ENCODE measurements around the gene LCN15. TPM values are rescaled to one million over a fixed set of nuclear protein-coding genes. Genes with fewer than 3 reads are reported as not detected.

Gene LCN15
- polyA plus RNA-seq, 3 donors, result not detected

DNA sequence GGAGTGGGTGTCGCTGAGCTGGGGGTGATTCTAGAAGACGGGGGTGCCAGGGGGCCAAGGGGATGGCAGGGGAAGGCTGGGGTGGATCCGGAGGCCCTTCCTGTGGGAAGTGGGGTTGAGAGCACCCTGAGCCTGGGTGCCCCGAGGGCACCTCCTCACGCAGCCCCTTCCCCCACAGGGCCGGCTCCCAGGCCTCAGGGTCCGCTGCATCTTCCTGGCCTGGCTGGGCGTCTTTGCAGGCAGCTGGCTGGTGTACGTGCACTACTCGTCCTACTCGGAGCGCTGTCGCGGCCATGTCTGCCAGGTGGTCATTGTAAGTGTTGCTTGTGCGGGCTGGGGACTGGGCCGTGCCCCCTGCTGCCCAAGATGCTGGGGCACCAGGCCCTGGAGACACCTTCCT, 46.9 kb downstream of the LCN15 start:
- no peaks in the 10 kb centered on the region for H3K79me2 ChIP-seq (ENCODE audit: insufficient read depth, low read length)
- peaks cover 28% of the 10 kb centered on the region for H4K20me1 ChIP-seq (ENCODE audit: insufficient read depth, low read length)
- Mint-ChIP-seq H3K36me3 (peaks cover 4 to 6% of the 10 kb centered on the region in 2 donors), H3K4me1 (peaks cover 26% of the 10 kb centered on the region), H3K27me3 (ENCODE audit: low read depth in 3 of 3) (peaks cover 31 to 63% (median 34%) of the 10 kb centered on the region in 3 donors), H3K27ac (no peak overlapping the region), H3K9me3 (peaks cover 0 to 3% (median 0%) of the 10 kb centered on the region in 7 donors), H3K4me3 (no peak overlapping the region)
- DNase-seq, result no peak
- TF ChIP-seq, protein P1, sequence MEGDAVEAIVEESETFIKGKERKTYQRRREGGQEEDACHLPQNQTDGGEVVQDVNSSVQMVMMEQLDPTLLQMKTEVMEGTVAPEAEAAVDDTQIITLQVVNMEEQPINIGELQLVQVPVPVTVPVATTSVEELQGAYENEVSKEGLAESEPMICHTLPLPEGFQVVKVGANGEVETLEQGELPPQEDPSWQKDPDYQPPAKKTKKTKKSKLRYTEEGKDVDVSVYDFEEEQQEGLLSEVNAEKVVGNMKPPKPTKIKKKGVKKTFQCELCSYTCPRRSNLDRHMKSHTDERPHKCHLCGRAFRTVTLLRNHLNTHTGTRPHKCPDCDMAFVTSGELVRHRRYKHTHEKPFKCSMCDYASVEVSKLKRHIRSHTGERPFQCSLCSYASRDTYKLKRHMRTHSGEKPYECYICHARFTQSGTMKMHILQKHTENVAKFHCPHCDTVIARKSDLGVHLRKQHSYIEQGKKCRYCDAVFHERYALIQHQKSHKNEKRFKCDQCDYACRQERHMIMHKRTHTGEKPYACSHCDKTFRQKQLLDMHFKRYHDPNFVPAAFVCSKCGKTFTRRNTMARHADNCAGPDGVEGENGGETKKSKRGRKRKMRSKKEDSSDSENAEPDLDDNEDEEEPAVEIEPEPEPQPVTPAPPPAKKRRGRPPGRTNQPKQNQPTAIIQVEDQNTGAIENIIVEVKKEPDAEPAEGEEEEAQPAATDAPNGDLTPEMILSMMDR (IDR thresholded peaks at IDR 0.05), result no peak
- intact Hi-C loops (cut with micrococcal nuclease), result no loop called here
- peaks cover 23 to 34% of the 10 kb centered on the region in 2 donors for H3K4me1 ChIP-seq (ENCODE audit: control insufficient read depth in 1 of 2, insufficient read depth in 2 of 2, low read length in 2 of 2)
- no peak overlapping the region for H3K4me2 ChIP-seq (replicated peaks; ENCODE audit: extremely low read depth, low read length, poor library complexity, severe bottlenecking)
- H3K27me3 ChIP-seq (ENCODE audit: control insufficient read depth in 2 of 2, insufficient read depth in 2 of 2, low read length in 2 of 2), result peaks cover 7 to 35% of the 10 kb centered on the region in 2 donors
- no peak overlapping the region for H3K4me3 ChIP-seq (replicated peaks in 1 of 3; ENCODE audit: low read depth in 2 of 3, low read length in 3 of 3)
- H2AFZ ChIP-seq (ENCODE audit: insufficient read depth, low read depth, low read length, poor library complexity, severe bottlenecking), result no peak overlapping the region
- WGBS (ENCODE audit: insufficient coverage), result 98% methylated on average over 8 of the region's 16 CpGs
- H3K9ac ChIP-seq (ENCODE audit: insufficient read depth, low read length, poor library complexity, severe bottlenecking), result no peak overlapping the region
- H3K9me3 ChIP-seq (replicated peaks in 1 of 2; ENCODE audit: control insufficient read depth in 1 of 2, insufficient read depth in 1 of 2, low read length in 2 of 2), result peaks cover 0 to 3% of the 10 kb centered on the region in 2 donors
- H3K36me3 ChIP-seq (replicated peaks in 1 of 2; ENCODE audit: control insufficient read depth in 1 of 2, insufficient read depth in 2 of 2, low read length in 2 of 2), result peaks cover 4 to 12% of the 10 kb centered on the region in 2 donors
- no peak overlapping the region for H3K27ac ChIP-seq (ENCODE audit: low read depth in 1 of 2, low read length in 2 of 2)

DNA sequence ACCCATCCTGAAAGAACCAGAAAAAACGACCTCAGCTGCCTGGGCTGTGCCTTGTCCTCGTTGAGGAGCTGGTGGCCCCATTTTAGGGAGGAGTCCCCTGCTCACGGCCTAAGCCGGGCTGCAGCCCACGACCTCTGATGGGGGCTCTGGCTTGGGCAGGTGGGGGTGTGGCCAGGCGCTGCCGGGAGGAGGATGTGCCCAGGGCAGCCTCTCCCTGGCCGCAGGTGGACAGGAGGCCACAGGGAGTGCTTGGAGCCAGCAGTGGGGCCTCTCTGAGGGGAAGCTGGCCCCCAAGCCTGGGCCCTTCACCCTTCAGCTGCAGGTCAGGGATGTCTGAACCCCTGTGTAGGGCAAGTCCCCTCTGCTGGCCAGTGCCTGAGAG, 49.4 kb downstream of the LCN15 start:
- TF ChIP-seq, protein P1 (IDR thresholded peaks at IDR 0.05), result no peak
- intact Hi-C loops (cut with micrococcal nuclease), result no loop called here
- 4% methylated on average over 6 of the region's 8 CpGs for WGBS (ENCODE audit: insufficient coverage)
- Mint-ChIP-seq H3K36me3 (peaks cover 0 to 4% of the 10 kb centered on the region in 2 donors), H3K27me3 (ENCODE audit: low read depth in 3 of 3) (peaks cover 48 to 83% (median 52%) of the 10 kb centered on the region in 3 donors), H3K4me3 (peak overlapping the region in 1 of 2 donors; percentile 15), H3K9me3 (peaks cover 0 to 11% (median 2%) of the 10 kb centered on the region in 7 donors), H3K27ac (no peak overlapping the region), H3K4me1 (peaks cover 24% of the 10 kb centered on the region)
- peaks cover 3% of the 10 kb centered on the region for H4K20me1 ChIP-seq (ENCODE audit: insufficient read depth, low read length)
- H3K27ac ChIP-seq (ENCODE audit: low read depth in 1 of 2, low read length in 2 of 2), result no peak overlapping the region
- H3K9ac ChIP-seq (ENCODE audit: insufficient read depth, low read length, poor library complexity, severe bottlenecking), result no peak overlapping the region
- no peaks in the 10 kb centered on the region for H3K36me3 ChIP-seq (replicated peaks in 1 of 2; ENCODE audit: control insufficient read depth in 1 of 2, insufficient read depth in 2 of 2, low read length in 2 of 2)
- peaks cover 0 to 3% of the 10 kb centered on the region in 2 donors for H3K9me3 ChIP-seq (replicated peaks in 1 of 2; ENCODE audit: control insufficient read depth in 1 of 2, insufficient read depth in 1 of 2, low read length in 2 of 2)
- H3K27me3 ChIP-seq (ENCODE audit: control insufficient read depth in 2 of 2, insufficient read depth in 2 of 2, low read length in 2 of 2), result peaks cover 12 to 51% of the 10 kb centered on the region in 2 donors
- peaks cover 29 to 42% of the 10 kb centered on the region in 2 donors for H3K4me1 ChIP-seq (ENCODE audit: control insufficient read depth in 1 of 2, insufficient read depth in 2 of 2, low read length in 2 of 2)
- no peak overlapping the region for H3K4me2 ChIP-seq (replicated peaks; ENCODE audit: extremely low read depth, low read length, poor library complexity, severe bottlenecking)
- H2AFZ ChIP-seq (ENCODE audit: insufficient read depth, low read depth, low read length, poor library complexity, severe bottlenecking), result no peak overlapping the region
- no peaks in the 10 kb centered on the region for H3K79me2 ChIP-seq (ENCODE audit: insufficient read depth, low read length)
- DNase-seq, result no peak
- no peak overlapping the region for H3K4me3 ChIP-seq (replicated peaks in 1 of 3; ENCODE audit: low read depth in 2 of 3, low read length in 3 of 3)
